Fibroblast of skin of scalp (primary cell): ENCODE measurements around the gene CDH23.
A peak's percentile ranks its signal among the peaks of the same experiment; 100 is the strongest.

Source experiments
- DNase-seq: peaks from one replicate; pipeline ENCODE4 v3.0.0-alpha.2; 2013

The CDH23 gene

GRCh38 chr10:71423250-71423649 lies 26.5 kb downstream of the CDH23 start:
- no peak for DNase-seq

GRCh38 chr10:71423901-71424300 lies 27.2 kb downstream of the CDH23 start:
- DNase-seq: no peak

- DNase-seq: no peak
These were observed 27.9 kb downstream of the CDH23 start for GRCh38 chr10:71424496-71425194.

GRCh38 chr10:71426058-71426605 lies 29.4 kb downstream of the CDH23 start:
- no peak for DNase-seq

GRCh38 chr10:71427246-71427645 lies 30.5 kb downstream of the CDH23 start:
- DNase-seq: no peak

- no peak for DNase-seq
These were observed 32.6 kb downstream of the CDH23 start for GRCh38 chr10:71429304-71429703.

GRCh38 chr10:71429929-71430328 lies 33.2 kb downstream of the CDH23 start:
- DNase-seq: no peak

GRCh38 chr10:71431239-71432100 lies 34.8 kb downstream of the CDH23 start:
- DNase-seq: no peak

GRCh38 chr10:71432101-71432905 lies 35.6 kb downstream of the CDH23 start:
- DNase-seq: no peak

- DNase-seq: no peak
These were observed 36.4 kb downstream of the CDH23 start for GRCh38 chr10:71432956-71433767.

- no peak for DNase-seq
These were observed 37.3 kb downstream of the CDH23 start for GRCh38 chr10:71433768-71434744.

GRCh38 chr10:71434760-71435394 lies 38.2 kb downstream of the CDH23 start:
- DNase-seq: no peak

- peak; percentile 11 for DNase-seq
These were observed 39.0 kb downstream of the CDH23 start for GRCh38 chr10:71435571-71436267.

GRCh38 chr10:71436268-71437125 lies 39.8 kb downstream of the CDH23 start:
- no peak for DNase-seq

- no peak for DNase-seq
These were observed 40.9 kb downstream of the CDH23 start for GRCh38 chr10:71437537-71438092.

GRCh38 chr10:71438761-71439160 lies 42.0 kb downstream of the CDH23 start:
- DNase-seq: no peak

GRCh38 chr10:71439670-71440425 lies 43.1 kb downstream of the CDH23 start:
- no peak for DNase-seq
